Vagina (tissue), 2 donors: ENCODE measurements around the gene NPIPA2. TPM values are rescaled to one million over a fixed set of nuclear protein-coding genes. Genes with fewer than 3 reads are reported as not detected.
"Not testable (repeated sequence)": the region's sequence is repeated elsewhere in the genome, so short reads cannot be mapped to it uniquely, and the experiment has no call there.

Experiments used
- DNase-seq, 2 donors: peaks; one replicate each; pipeline ENCODE4 v3.0.0-alpha.2; 2017; ENCODE audit errors: extremely low spot score in 2 of 2
- H3K27ac ChIP-seq: fragments of 200-600 bp; sonication (generic); one replicate; pipeline ENCODE4 v1.5.1; 2019
- H3K27me3 ChIP-seq: fragments of 200-600 bp; sonication (generic); one replicate; pipeline ENCODE4 v1.5.1; 2019
- H3K36me3 ChIP-seq, 2 donors: fragments of 200-600 bp; sonication (generic); one replicate each; pipeline ENCODE4 v1.5.1; 2017 to 2019
- H3K4me1 ChIP-seq: fragments of 200-600 bp; sonication (generic); one replicate; pipeline ENCODE4 v1.5.1; 2019
- H3K4me3 ChIP-seq, 2 donors: fragments of 200-600 bp; sonication (generic); 1 replicate in 1 of 2; 2 replicates in 1 of 2; pipeline ENCODE4 v1.5.1; 2016 to 2019
- H3K9me3 ChIP-seq: fragments of 200-600 bp; sonication (generic); one replicate; pipeline ENCODE4 v1.5.1; 2019
- intact Hi-C: fragments of 100-400 bp; cut with DNase I; formaldehyde crosslinking; loops from one replicate; pipeline ENCODE4 v1.15.1; 2023
- total RNA-seq: library from RNA; depleted of rRNA; stranded (reverse); fragments of >200 nt; gene quantifications from one replicate; pipeline ENCODE4 v1.2.3, GENCODE V29; 2016

Gene NPIPA2
- not detected for total RNA-seq

GRCh38 chr16:14742273-14743128, at the start of gene NPIPA2:
Gene NPIPA2 (plus strand): TSS chr16:14742533. CDS start chr16:14748066, 5,533 bp downstream.
- intact Hi-C loops, DNase-seq: not testable (repeated sequence)

GRCh38 chr16:14694129-14694528, 48.2 kb upstream of the NPIPA2 start, which contains the start of gene PLA2G10:
Gene PLA2G10 (minus strand): TSS chr16:14694308. CDS start chr16:14694229, 79 bp downstream.
- intact Hi-C loops, H3K4me1 ChIP-seq, DNase-seq, H3K9me3 ChIP-seq, H3K27me3 ChIP-seq, H3K36me3 ChIP-seq, H3K4me3 ChIP-seq, H3K27ac ChIP-seq: not testable (repeated sequence)

More at GRCh38 chr16:14742273-14743128, at the start of gene NPIPA2:
- H3K4me1 ChIP-seq, H3K9me3 ChIP-seq, H3K4me3 ChIP-seq, H3K36me3 ChIP-seq, H3K27me3 ChIP-seq, H3K27ac ChIP-seq: not testable (repeated sequence)

GRCh38 chr16:14701859-14702258, 40.5 kb upstream of the NPIPA2 start:
- H3K27me3 ChIP-seq, H3K4me3 ChIP-seq, H3K4me1 ChIP-seq, DNase-seq, H3K27ac ChIP-seq, H3K36me3 ChIP-seq, H3K9me3 ChIP-seq, intact Hi-C loops: not testable (repeated sequence)

GRCh38 chr16:14702672-14703071, 39.7 kb upstream of the NPIPA2 start:
- intact Hi-C loops, H3K4me1 ChIP-seq, H3K9me3 ChIP-seq, H3K4me3 ChIP-seq, H3K27ac ChIP-seq, H3K27me3 ChIP-seq, DNase-seq, H3K36me3 ChIP-seq: not testable (repeated sequence)

GRCh38 chr16:14703156-14704011, 38.9 kb upstream of the NPIPA2 start, which contains the start of gene NPIPA3:
Gene NPIPA3 (plus strand): TSS chr16:14703411. CDS start chr16:14708944, 5,533 bp downstream.
- H3K9me3 ChIP-seq, H3K4me1 ChIP-seq, H3K4me3 ChIP-seq, intact Hi-C loops, DNase-seq, H3K36me3 ChIP-seq, H3K27ac ChIP-seq, H3K27me3 ChIP-seq: not testable (repeated sequence)

DNA sequence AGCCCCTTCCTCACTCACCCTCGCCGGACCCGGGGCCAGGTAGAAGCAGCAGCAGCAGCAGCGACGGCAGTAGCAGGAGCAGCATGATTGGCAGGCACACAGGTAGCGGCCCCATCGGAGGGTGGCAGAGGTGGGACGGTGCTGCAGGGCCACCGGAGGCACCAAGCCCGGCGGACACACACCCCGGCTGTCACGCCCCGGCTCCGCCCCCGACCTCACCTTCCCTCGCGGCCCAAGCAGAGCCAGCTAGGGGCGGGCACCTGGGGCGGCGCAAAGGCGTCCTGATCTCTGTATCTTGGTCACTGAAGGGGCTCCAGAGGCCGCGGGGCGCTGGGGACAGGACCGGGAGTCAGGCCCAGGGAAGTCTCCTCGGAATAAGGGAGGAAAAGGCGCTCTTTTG, 9.1 kb upstream of the NPIPA2 start:
- H3K4me3 ChIP-seq, H3K9me3 ChIP-seq, H3K36me3 ChIP-seq, H3K4me1 ChIP-seq, H3K27me3 ChIP-seq, intact Hi-C loops, H3K27ac ChIP-seq, DNase-seq: not testable (repeated sequence)

GRCh38 chr16:14740832-14741385, 1.4 kb upstream of the NPIPA2 start:
- H3K27me3 ChIP-seq, H3K4me3 ChIP-seq, DNase-seq, H3K36me3 ChIP-seq, H3K27ac ChIP-seq, H3K9me3 ChIP-seq, H3K4me1 ChIP-seq, intact Hi-C loops: not testable (repeated sequence)

DNA sequence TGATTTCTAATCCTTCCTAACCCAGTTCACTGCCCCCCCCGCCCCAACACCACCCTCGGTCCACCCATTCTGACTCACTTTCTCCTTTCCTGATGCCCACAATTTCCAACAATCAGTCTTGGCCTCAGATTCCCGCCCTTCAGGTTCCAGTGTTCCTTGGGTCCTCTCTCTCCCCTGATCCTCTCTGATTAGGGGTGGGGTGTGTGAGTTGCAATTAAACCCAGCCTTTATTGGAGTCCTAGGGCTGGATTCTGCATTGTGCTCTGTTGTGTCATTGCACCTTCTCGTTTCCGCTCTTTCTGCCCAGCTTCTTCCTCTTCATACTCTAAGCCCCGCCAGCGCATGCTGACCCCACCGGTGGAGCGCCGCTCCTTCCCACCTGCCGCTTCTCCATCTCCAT, 539 bp upstream of the NPIPA2 start:
- H3K4me3 ChIP-seq, H3K9me3 ChIP-seq, intact Hi-C loops, H3K27ac ChIP-seq, H3K4me1 ChIP-seq, H3K36me3 ChIP-seq, H3K27me3 ChIP-seq, DNase-seq: not testable (repeated sequence)

- H3K36me3 ChIP-seq, H3K27ac ChIP-seq, intact Hi-C loops, H3K9me3 ChIP-seq, H3K27me3 ChIP-seq, DNase-seq, H3K4me1 ChIP-seq, H3K4me3 ChIP-seq: not testable (repeated sequence)
Observed at GRCh38 chr16:14773654-14774053, 31.3 kb downstream of the NPIPA2 start.

DNA sequence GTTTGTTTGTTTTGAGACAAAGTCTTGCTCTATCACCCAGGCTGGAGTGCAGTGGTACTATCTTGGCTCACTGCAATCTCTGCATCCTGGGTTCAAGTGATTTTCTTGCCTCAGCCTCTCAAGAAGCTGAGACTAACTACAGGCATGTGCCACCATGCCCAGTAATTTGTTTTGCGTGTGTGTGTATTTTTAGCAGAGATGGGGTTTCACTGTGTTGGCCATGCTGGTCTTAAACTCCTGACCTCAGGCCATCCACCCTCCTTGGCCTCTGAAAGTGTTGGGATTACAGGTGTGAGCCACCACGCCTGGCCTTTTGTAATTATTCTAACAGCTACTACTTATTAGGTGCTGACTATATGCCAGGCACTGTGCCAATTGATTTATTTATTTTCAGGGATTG, 33.3 kb downstream of the NPIPA2 start:
- intact Hi-C loops, DNase-seq, H3K27ac ChIP-seq, H3K9me3 ChIP-seq, H3K4me1 ChIP-seq, H3K4me3 ChIP-seq, H3K36me3 ChIP-seq, H3K27me3 ChIP-seq: not testable (repeated sequence)

- H3K27me3 ChIP-seq, H3K4me3 ChIP-seq, DNase-seq, H3K36me3 ChIP-seq, H3K27ac ChIP-seq, H3K9me3 ChIP-seq, intact Hi-C loops, H3K4me1 ChIP-seq: not testable (repeated sequence)
Observed at GRCh38 chr16:14776763-14777162, 34.4 kb downstream of the NPIPA2 start.

DNA sequence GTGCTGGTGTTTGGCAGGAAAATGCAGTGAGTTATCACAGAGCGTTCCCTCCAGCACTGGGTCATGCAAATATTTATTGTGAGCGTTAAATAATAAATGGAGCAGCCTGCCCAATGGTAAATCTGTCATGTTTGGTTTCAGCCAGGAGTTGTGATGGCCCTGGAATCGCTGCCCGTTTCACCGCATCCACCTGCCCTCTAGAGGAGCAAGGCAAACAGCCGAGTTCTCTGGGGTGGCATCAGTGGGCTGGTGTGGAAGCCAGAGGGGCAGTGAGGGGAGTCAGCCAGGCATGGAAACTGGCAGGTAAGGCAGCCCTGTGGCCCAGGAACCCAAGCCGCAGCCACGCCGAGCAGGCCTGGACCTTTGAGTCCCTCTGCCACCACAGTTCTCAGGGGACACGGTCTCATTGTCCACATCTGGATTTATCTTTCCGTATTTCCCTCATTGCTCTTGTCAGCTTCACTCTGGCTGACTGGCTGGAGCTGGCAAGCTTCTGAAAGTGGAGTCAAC, 37.1 kb downstream of the NPIPA2 start:
- H3K36me3 ChIP-seq, H3K27ac ChIP-seq, H3K4me1 ChIP-seq, H3K9me3 ChIP-seq, intact Hi-C loops, H3K27me3 ChIP-seq, H3K4me3 ChIP-seq, DNase-seq: not testable (repeated sequence)

- intact Hi-C loops, H3K4me1 ChIP-seq, H3K36me3 ChIP-seq, H3K27me3 ChIP-seq, H3K27ac ChIP-seq, DNase-seq, H3K4me3 ChIP-seq, H3K9me3 ChIP-seq: not testable (repeated sequence)
Observed at GRCh38 chr16:14786180-14786579, 43.8 kb downstream of the NPIPA2 start.
